Pancreas (tissue), 10 donors: ENCODE results near the gene AP3D1. TPM values are rescaled to one million over a fixed set of nuclear protein-coding genes. Genes with fewer than 3 reads are reported as not detected.

ENCODE experiments used
- ATAC-seq, 4 donors: fragments of 200-7000 bp; cut with Tn5 transposase; one replicate each; pipeline versions ENCODE4 v1.8.0 to v1.9.1; 2020; ENCODE audit warnings: mild to moderate bottlenecking in 4 of 4, moderate library complexity in 4 of 4
- DNase-seq, 6 donors: peaks; one replicate each; pipeline ENCODE4 v3.0.0-alpha.2; 2020
- FAIRE-seq: peaks from 2 replicates; lab custom pipeline; 2012; peaks lifted over from hg19 to GRCh38; lab: Jason Lieb, UNC
- H3K27ac ChIP-seq, 4 donors: fragments of 200-600 bp; sonication (generic); 1 replicate in 3 of 4; 2 replicates in 1 of 4; pipeline versions ENCODE4 v1.5.0 to v1.8.0; 2020
- H3K27me3 ChIP-seq, 4 donors: fragments of 200-600 bp; one replicate each; pipeline ENCODE4 v1.8.0; 2021
- H3K36me3 ChIP-seq, 3 donors: fragments of 200-600 bp; sonication (generic) in 1 of 3; one replicate each; pipeline versions ENCODE4 v1.5.0 to v1.8.0; 2020 to 2021
- H3K4me1 ChIP-seq, 3 donors: fragments of 200-600 bp; one replicate each; pipeline ENCODE4 v1.8.0; 2021
- H3K4me3 ChIP-seq, 4 donors: fragments of 200-600 bp; sonication (generic) in 2 of 4; one replicate each; pipeline versions ENCODE4 v1.5.0 to v1.8.0; 2020 to 2021
- H3K9me3 ChIP-seq, 4 donors: fragments of 200-600 bp; one replicate each; pipeline ENCODE4 v1.8.0; 2021
- CTCF ChIP-seq, 4 donors: fragments of 200-600 bp; sonication (generic) in 3 of 4; IDR thresholded peaks; one replicate each; pipeline versions ENCODE4 v1.5.0 to v1.8.0; 2021; ENCODE audit warnings: antibody characterized with exemption in 4 of 4
- WGBS, 2 donors: extraction: QIAGEN DNeasy Blood & Tissue Kit; methylation state at CpG; one replicate each; pipeline ENCODE4 v1.1.7; 2013; 5-methylcytosine and 5-hydroxymethylcytosine counted together
- intact Hi-C, 3 donors: fragments of 100-400 bp; cut with DNase I; formaldehyde crosslinking; loops; one replicate each; pipeline versions ENCODE4 v1.11.1 to v1.14.2; 2022
- polyA plus RNA-seq, 2 donors: library from polyadenylated mRNA; stranded (reverse); fragments of 200-250 nt; gene quantifications; one replicate each; pipeline ENCODE4 v1.2.3, GENCODE V29; 2013
- total RNA-seq, 6 donors: library from RNA; stranded (reverse); fragmentation: NEBNext Ultra II Directional in 4 of 6; extraction: Animal tissue kit (Norgen Biotek cat#: 25700) in 4 of 6; gene quantifications; one replicate each; pipeline versions ENCODE4 v1.2.1 to v1.2.4, GENCODE V29; 2021 to 2023
- donor health status: healthy with polysubstance abuse.
- donor health status: DM: no; HTN: no; CAD: no; lungs with moderate emphysema.
- donor health status: DM: no; HTN: no; CAD: no.
- donor health status: control.
- donor health status: control.
- donor health status: Bipolar disorder and iron deficiency.
- donor health status: DM: yes; HTN: yes; CAD: no.
- donor health status: DM: no; HTN: no; CAD: no.
- donor health status: DM: no; HTN: no; CAD: no.
- donor health status: DM: yes; HTN: yes; CAD: no.

Gene AP3D1
- total and polyA plus RNA-seq, 8 donors = 75.2 to 105 (median 88.0) TPM

DNA sequence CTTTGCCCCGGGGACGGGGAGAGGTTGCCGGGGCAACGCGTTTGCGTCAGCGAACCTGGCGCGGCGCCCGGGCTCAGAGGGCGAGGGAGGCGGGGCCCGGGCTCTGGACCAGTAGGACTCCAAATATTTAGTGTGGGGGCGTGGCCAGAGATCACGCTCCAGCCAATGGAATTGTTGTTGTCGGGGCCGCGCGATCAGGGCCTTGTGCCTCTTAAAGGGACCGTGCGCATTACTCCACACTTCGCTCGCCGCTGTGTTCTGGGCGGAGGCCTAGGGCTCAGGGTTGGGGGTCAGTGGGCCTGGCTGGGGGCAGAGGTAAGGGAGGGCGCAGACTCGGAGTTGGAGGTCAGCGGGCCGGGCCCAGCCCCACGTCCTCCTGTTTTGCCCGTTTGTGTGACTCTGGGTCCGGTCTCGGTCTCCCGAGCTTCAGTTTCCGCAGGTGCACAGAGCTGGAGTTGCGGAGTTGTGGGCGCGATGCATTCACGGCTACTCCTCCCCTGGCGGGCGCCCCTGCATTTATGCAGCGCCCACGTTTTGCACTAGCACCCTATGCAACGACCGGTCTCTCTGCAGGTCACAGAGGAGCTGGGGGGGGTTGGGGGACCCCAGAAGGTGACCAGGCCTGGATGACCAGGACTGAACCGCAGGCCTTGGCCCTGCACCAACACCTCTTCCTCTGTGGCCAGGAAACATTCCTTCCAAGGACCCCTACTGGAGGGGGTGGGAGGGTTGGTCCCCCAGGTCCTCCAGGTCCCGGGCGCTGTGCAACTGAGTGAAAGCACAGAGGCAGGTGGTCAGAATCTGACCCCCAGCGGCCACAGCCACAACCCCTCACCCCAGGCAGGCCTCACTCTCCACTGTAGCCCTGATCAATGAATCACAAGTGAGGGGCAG lies 89.6 kb downstream of the AP3D1 start:
- no peaks in the 10 kb centered on the region for H3K27me3 ChIP-seq
- H3K36me3 ChIP-seq = no peaks in the 10 kb centered on the region
- peak; percentile 86 to 90 (median 88) for ATAC-seq
- DNase-seq = peak; percentile 99 to 100 (median 100)
- no peak for TF ChIP-seq CTCF (IDR thresholded peaks at IDR 0.05)
- intact Hi-C loops = loop anchor here in 1 of 3 donors (10.0 kb wide), 1 partner anchor 127 kb away; no protein-coding TSS in a partner anchor
- peak overlapping the region; percentile 53 to 79 (median 68) for H3K4me3 ChIP-seq
- peak overlapping the region; percentile 99 to 100 (median 100) for H3K27ac ChIP-seq
- peaks cover 22 to 29% (median 27%) of the 10 kb centered on the region in 3 donors for H3K4me1 ChIP-seq
- 2 to 3% methylated on average over 40 to 50 of the region's 50 CpGs for WGBS, 2 donors
- FAIRE-seq = peak; percentile 60
- H3K9me3 ChIP-seq = no peaks in the 10 kb centered on the region

- FAIRE-seq (no peak), DNase-seq (peak in 3 of 6 donors; percentile 58 to 86 (median 66)), ATAC-seq (peak; percentile 35 to 63 (median 45))
- 0% methylated on average over 36 to 55 of the region's 55 CpGs for WGBS, 2 donors
- Histone ChIP-seq H3K27me3 (no peaks in the 10 kb centered on the region), H3K36me3 (no peaks in the 10 kb centered on the region), H3K27ac (peak overlapping the region; percentile 99 to 100 (median 100)), H3K9me3 (no peaks in the 10 kb centered on the region), H3K4me3 (peak overlapping the region; percentile 53 to 79 (median 68)), H3K4me1 (peaks cover 25 to 29% (median 27%) of the 10 kb centered on the region in 3 donors)
- intact Hi-C loops = loop anchor here in 1 of 3 donors (10.0 kb wide), 1 partner anchor 126 kb away; no protein-coding TSS in a partner anchor
- no peak for TF ChIP-seq CTCF (IDR thresholded peaks at IDR 0.05)
These were observed 90.4 kb downstream of the AP3D1 start for GRCh38 chr19:2060884-2061494.

DNA sequence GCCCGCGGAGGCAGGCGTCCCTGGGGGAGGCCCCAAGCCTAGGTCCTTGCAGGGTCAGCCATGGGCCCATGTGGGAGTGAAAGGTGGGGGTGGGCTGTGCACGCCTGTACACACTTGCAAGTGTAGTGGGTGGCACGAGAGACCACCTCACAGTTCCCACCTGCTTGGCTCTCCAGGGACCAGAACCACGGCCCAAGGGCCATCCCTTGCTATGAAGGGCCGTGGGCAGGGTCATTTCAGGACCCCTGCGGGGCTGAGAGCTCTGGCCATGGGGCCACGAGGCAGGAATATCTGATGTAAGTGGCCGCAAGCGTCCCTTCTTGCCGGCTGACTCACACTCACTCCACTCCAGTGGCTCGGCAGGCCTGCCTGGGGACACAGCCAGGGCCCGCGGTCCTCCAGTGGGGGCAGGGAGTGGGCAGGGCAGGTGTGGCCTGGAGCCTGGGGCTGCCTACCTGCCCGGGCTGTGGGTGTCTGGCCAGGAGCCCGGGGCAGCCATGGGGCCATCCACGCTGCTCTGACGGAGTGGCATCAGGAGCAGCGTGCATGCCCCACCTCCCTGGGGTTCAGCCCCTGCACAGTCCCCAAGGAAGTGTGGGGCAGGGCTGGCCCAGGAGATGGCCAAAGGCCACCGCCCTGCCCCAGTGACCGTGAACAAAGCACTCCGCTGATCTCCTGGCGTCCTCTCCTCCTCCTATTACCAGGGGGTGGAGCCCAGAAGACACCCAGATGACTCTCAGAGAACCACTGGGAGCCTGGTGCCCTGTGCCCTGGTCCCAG lies 91.8 kb downstream of the AP3D1 start:
- Histone ChIP-seq H3K36me3 (no peaks in the 10 kb centered on the region), H3K9me3 (no peaks in the 10 kb centered on the region), H3K4me1 (peaks cover 27 to 31% (median 29%) of the 10 kb centered on the region in 3 donors), H3K27ac (peak overlapping the region; percentile 99 to 100 (median 100)), H3K4me3 (peak overlapping the region in 2 of 4 donors; percentile 6 to 79), H3K27me3 (no peaks in the 10 kb centered on the region)
- TF ChIP-seq CTCF (IDR thresholded peaks at IDR 0.05) = no peak
- WGBS, 2 donors = 20 to 21% methylated on average over 24 of the region's 24 CpGs
- peak; percentile 82 to 96 (median 88) for DNase-seq
- intact Hi-C loops = loop anchor here in 1 of 3 donors (10.0 kb wide), 1 partner anchor 125 kb away; no protein-coding TSS in a partner anchor
- FAIRE-seq = no peak
- ATAC-seq = peak; percentile 54 to 65 (median 57)

DNA sequence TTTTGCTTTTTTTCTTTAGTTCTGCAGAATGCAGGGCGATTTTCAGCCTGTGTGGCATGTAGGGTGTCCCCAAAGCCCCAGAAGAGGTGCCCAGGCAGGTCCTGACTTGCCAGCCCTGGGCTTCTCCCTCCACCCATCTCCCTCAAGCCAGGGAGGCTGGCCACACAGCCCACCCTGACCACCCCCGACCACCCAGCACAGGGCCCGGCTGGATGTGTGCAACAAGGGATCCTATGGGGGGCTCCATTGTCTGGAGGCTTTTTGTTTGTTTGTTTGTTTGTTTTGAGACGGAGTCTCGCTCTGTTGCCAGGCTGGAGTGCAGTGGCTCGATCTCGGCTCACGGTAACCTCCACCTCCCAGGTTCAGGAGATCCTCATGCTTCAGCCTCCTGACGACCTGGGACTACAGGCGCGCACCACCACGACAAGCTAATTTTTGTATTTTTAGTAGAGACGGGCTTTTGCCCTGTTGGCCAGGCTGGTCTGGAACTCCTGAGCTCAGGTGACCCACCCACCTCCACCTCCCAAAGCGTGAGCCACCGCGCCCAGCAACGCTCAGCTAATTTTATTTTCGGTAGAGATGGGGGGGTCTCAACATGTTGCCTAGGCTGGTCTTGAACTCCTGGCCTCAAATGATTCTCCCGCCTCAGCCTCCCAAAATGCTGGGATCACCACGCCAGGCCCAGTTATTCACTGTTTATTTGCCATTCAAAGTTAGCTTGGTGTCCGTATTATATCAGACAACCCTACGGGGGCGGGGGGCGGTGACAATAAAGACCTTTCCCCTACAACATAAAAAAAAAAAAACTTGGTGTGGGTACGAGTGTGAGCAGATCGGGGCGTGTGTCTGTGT lies 92.6 kb downstream of the AP3D1 start:
- Histone ChIP-seq H3K4me1 (peaks cover 27 to 37% (median 29%) of the 10 kb centered on the region in 3 donors), H3K4me3 (no peak overlapping the region), H3K9me3 (no peaks in the 10 kb centered on the region), H3K27me3 (no peaks in the 10 kb centered on the region), H3K36me3 (no peaks in the 10 kb centered on the region), H3K27ac (peak overlapping the region; percentile 99 to 100 (median 100))
- FAIRE-seq (no peak), ATAC-seq (no peak), DNase-seq (peak in 3 of 6 donors; percentile 35 to 59 (median 38))
- WGBS, 2 donors = 84 to 86% methylated on average over 27 of the region's 27 CpGs
- intact Hi-C loops = no loop called here
- TF ChIP-seq CTCF (IDR thresholded peaks at IDR 0.05) = no peak
